ENCODE results near the gene IFITM2.

DNA sequence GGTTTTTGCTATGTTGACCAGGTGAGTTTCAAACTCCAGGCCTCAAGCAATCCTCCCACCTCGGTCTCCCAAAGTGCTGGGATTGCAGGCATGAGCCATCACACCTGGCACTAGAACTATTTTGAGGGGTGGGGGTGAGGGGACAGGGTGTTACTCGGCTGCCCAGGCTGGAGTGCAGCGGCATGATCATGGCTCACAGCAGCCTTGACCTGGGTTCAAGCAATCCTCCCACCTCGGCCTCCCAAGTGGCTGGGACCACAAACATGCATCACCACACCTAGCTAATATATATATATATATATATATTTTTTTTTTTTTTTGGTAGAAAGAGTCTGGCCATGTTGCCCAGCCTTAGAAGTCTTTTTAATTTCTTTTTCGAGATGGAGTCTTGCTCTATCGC, 30.1 kb downstream of the IFITM2 start:
- TF ChIP-seq POLR2A (IDR thresholded peaks at IDR 0.05) = no peak
- TF ChIP-seq, protein P1, sequence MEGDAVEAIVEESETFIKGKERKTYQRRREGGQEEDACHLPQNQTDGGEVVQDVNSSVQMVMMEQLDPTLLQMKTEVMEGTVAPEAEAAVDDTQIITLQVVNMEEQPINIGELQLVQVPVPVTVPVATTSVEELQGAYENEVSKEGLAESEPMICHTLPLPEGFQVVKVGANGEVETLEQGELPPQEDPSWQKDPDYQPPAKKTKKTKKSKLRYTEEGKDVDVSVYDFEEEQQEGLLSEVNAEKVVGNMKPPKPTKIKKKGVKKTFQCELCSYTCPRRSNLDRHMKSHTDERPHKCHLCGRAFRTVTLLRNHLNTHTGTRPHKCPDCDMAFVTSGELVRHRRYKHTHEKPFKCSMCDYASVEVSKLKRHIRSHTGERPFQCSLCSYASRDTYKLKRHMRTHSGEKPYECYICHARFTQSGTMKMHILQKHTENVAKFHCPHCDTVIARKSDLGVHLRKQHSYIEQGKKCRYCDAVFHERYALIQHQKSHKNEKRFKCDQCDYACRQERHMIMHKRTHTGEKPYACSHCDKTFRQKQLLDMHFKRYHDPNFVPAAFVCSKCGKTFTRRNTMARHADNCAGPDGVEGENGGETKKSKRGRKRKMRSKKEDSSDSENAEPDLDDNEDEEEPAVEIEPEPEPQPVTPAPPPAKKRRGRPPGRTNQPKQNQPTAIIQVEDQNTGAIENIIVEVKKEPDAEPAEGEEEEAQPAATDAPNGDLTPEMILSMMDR (IDR thresholded peaks at IDR 0.05) = no peak

Measured in thyroid gland (tissue), 4 donors.